SH-SY5Y (cell line): ENCODE data around the gene TEKT3.
A peak's percentile ranks its signal among the peaks of the same experiment; 100 is the strongest.

ENCODE experiments used
- GATA2 ChIP-seq: IDR thresholded peaks from 2 replicates; pipeline ENCODE4 v1.6.1; 2011; ENCODE audit warnings: mild to moderate bottlenecking, low read depth, low read length
- GATA3 ChIP-seq: IDR thresholded peaks from 2 replicates; pipeline ENCODE4 v1.6.1; 2011; ENCODE audit warnings: low read depth, mild to moderate bottlenecking, low read length, moderate library complexity

The TEKT3 gene

DNA sequence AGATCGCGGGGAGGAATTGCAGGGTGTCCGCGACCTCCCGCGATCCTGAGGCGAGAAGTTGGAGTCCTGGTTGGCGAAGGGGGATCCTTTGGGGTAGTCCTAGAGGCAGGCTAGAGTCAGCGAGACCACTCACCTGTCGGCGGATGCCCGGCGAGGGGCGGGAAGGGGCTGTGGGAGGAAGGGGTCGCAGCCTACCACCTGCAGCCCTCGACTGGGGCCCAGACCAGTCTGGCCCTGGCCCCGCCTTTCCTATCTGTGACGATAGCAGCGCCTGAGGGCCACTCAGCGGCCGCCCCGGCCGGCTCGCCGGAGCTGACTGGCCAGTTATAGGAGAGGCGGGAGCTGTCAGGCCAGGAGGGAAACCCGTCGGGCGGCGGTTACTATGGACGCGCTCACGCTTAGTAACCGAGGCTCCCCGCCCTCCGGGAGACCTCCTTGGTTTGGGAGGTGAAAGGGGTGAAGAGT is at the start of gene TEKT3:
TSS of gene TEKT3 (minus strand) at position 213 of the 465 bp plus-strand sequence. CDS start 10,012 bp downstream, outside the sequence.
- TF ChIP-seq GATA3, result no peak
- TF ChIP-seq GATA2, result no peak

GRCh38 chr17:15388356-15389041 is 47.1 kb upstream of the TEKT3 start:
- TF ChIP-seq GATA2 (no peak), GATA3 (no peak)

DNA sequence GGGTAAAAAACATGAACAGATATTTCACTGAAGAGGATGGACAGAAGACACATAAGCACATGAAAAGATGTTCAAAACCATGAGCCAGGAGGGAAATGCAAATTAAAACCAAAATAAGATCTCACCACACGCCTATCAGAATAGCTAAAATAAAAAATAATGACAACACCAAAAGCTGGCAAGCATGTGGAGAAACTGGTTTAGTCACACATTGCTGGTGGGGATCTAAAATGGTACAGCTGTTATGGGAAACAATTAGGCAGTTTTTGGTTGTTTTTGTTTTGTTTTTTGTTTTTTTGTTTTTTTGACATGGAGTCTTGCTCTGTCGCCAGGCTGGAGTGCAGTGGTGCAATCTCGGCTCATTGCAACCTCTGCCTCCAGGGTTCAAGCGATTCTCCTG is 44.7 kb upstream of the TEKT3 start:
- TF ChIP-seq GATA3 (no peak), GATA2 (no peak)

DNA sequence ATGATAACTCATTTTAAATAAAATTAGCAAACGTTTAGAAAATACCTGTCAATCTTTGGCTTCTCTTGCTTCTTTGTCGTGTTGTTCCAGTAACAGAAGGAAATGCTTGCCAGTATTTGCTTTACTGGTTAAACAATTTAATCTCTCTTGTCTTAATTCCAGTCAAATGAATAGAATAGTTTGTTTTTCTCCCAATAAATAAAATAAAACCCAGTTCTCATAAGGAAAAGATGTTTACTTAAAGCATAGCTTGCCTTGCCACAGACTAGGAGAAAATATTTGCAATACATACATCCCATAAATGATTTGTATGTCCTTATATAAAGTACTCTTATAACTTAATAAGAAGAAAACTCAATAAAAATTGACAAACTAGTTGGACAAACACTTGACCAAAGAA is 43.9 kb upstream of the TEKT3 start:
- no peak for TF ChIP-seq GATA2
- TF ChIP-seq GATA3, result no peak

- TF ChIP-seq GATA2 (peak; percentile 23; the same call in 1 of the 2 replicates), GATA3 (no peak)
Measured at GRCh38 chr17:15384142-15384787, 42.9 kb upstream of the TEKT3 start.

GRCh38 chr17:15382914-15383313 is 41.5 kb upstream of the TEKT3 start:
- no peak for TF ChIP-seq GATA2
- no peak for TF ChIP-seq GATA3

DNA sequence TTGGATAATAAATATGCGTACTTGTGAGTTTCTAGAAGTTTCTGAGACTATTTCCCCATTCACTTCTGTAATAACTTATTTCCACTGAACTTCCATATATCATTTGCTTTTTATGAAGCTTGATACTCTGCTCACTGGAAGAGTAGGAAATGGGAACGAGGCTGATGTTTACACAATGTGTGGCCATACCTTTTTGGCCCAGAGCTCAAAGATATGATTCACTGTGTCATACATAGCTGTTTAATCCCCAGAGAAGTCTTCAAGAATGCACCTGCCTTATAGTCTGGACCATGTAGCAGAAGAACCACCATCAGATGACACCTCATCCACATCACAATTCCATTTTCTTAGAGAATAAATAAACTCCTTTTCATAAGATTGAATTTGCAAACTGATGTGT is 40.3 kb upstream of the TEKT3 start:
- TF ChIP-seq GATA2 (no peak), GATA3 (no peak)

GRCh38 chr17:15380446-15380845 is 39.0 kb upstream of the TEKT3 start:
- no peak for TF ChIP-seq GATA3

DNA sequence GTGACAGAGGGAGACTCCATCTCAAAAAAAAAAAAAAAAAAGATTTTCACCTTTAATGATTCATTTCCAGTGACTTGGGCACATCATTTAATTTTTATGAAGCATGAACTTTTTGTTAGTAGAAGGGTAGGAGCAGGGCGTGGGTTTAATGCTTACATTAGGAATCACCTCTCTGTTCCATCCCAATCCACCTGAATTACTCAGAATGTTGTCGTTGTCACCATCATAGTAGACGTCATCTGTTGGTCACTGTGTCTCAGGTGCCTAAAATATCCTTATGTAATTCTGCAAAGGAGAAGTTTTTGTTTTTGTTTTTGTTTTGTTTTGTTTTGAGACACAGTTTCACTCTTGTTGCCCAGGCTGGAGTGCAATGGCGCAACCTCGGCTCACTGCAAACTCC is 38.3 kb upstream of the TEKT3 start:
- TF ChIP-seq GATA2, result no peak
- no peak for TF ChIP-seq GATA3

DNA sequence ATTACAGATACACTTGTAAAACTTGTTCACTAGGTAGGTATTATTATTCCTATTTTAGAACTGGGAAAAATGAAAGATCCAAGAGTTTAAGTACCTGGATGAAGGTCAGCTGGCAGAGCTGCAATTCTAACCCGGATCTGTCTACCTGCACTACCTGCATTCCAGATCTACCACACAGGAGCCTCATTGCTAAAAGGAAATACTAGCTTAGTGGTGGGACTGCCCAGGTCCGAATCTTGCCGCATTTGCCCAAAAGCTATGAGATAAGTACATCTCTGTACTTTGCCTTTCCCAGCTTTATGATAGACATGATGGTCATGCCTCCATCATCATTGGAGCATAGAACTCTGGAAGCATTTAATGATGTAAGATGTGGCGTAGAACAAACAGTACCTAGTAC is 36.8 kb upstream of the TEKT3 start:
- TF ChIP-seq GATA2 (no peak), GATA3 (no peak)

- no peak for TF ChIP-seq GATA2
- no peak for TF ChIP-seq GATA3
Measured at GRCh38 chr17:15377616-15378015, 36.2 kb upstream of the TEKT3 start.

GRCh38 chr17:15377200-15377599 is 35.8 kb upstream of the TEKT3 start:
- TF ChIP-seq GATA3 (no peak), GATA2 (no peak)

DNA sequence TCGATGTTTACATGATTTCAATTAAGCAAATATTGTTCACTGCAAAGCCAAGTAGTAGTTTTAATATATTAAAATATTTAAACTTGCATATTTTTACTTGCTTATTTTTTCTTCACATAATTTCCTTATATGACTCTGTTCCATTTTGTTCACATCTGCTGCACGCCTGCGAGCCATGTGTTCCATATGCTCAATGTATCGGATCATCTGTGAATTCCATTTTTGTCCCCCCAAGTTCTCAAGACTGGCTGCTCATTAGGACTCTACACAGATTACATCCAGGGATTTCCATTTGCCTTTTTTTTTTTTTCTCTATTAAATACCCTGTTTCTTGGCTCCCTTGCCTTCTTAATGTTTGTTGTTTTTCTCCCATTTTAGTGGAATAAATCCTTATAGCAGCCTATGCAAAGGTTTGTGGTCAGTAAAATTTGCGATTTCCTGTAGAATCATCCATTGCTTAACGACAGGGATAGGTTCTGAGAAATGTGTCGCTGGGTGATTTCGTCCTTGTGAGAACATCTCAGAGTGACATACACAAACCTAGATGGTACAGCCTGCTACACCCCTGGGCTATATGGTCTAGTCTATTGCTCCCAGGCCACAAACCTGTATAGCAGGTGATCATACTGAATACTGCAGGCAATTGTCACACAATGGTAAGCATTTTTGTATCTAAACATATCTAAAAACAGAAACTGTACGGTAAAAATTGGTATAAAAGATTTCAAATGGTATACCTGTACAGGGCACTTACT is 30.2 kb upstream of the TEKT3 start:
- TF ChIP-seq GATA3 (no peak), GATA2 (no peak)

- TF ChIP-seq GATA2 (no peak), GATA3 (no peak)
Measured at GRCh38 chr17:15368600-15368999, 27.2 kb upstream of the TEKT3 start.
